ENCODE data around the gene UCN2.

UCN2 gene

GRCh38 chr3:48591886-48592518 is 28.4 kb upstream of the UCN2 start:
- Histone ChIP-seq H3K27me3 (ENCODE audit: control insufficient read depth in 5 of 5, insufficient read depth in 4 of 5, low read length in 5 of 5) (peaks cover 13 to 28% (median 24%) of the 10 kb centered on the region in 5 donors), H3K27ac (ENCODE audit: low read depth, low read length) (no peak overlapping the region), H3K9me3 (ENCODE audit: control insufficient read depth in 5 of 5, low read length in 5 of 5) (no peaks in the 10 kb centered on the region), H3K36me3 (ENCODE audit: control insufficient read depth in 5 of 5, insufficient read depth in 5 of 5, low read length in 5 of 5) (no peaks in the 10 kb centered on the region), H3K4me3 (ENCODE audit: low read depth in 1 of 5, low read length in 5 of 5) (no peak overlapping the region), H3K4me1 (ENCODE audit: control insufficient read depth in 5 of 5, insufficient read depth in 5 of 5, low read length in 5 of 5) (peaks cover 2 to 10% (median 8%) of the 10 kb centered on the region in 5 donors), H3K9ac (ENCODE audit: low read length in 5 of 5) (no peak overlapping the region)

- Histone ChIP-seq H3K27ac (ENCODE audit: low read depth, low read length) (no peak overlapping the region), H3K36me3 (ENCODE audit: control insufficient read depth in 5 of 5, insufficient read depth in 5 of 5, low read length in 5 of 5) (no peaks in the 10 kb centered on the region), H3K4me3 (ENCODE audit: low read depth in 1 of 5, low read length in 5 of 5) (no peak overlapping the region), H3K9ac (ENCODE audit: low read length in 5 of 5) (no peak overlapping the region), H3K27me3 (ENCODE audit: control insufficient read depth in 5 of 5, insufficient read depth in 4 of 5, low read length in 5 of 5) (peaks cover 13 to 28% (median 24%) of the 10 kb centered on the region in 5 donors), H3K4me1 (ENCODE audit: control insufficient read depth in 5 of 5, insufficient read depth in 5 of 5, low read length in 5 of 5) (peaks cover 2 to 10% (median 8%) of the 10 kb centered on the region in 5 donors), H3K9me3 (ENCODE audit: control insufficient read depth in 5 of 5, low read length in 5 of 5) (no peaks in the 10 kb centered on the region)
Observed at GRCh38 chr3:48591436-48591835, 27.9 kb upstream of the UCN2 start.

GRCh38 chr3:48588230-48588629 is 24.6 kb upstream of the UCN2 start:
- H3K27me3 ChIP-seq (ENCODE audit: control insufficient read depth in 5 of 5, insufficient read depth in 4 of 5, low read length in 5 of 5) = peaks cover 0 to 10% (median 6%) of the 10 kb centered on the region in 5 donors
- H3K4me3 ChIP-seq (ENCODE audit: low read depth in 1 of 5, low read length in 5 of 5) = no peak overlapping the region
- no peak overlapping the region for H3K27ac ChIP-seq (ENCODE audit: low read depth, low read length)
- H3K4me1 ChIP-seq (ENCODE audit: control insufficient read depth in 5 of 5, insufficient read depth in 5 of 5, low read length in 5 of 5) = no peaks in the 10 kb centered on the region
- H3K36me3 ChIP-seq (ENCODE audit: control insufficient read depth in 5 of 5, insufficient read depth in 5 of 5, low read length in 5 of 5) = no peaks in the 10 kb centered on the region
- no peak overlapping the region for H3K9ac ChIP-seq (ENCODE audit: low read length in 5 of 5)
- no peaks in the 10 kb centered on the region for H3K9me3 ChIP-seq (ENCODE audit: control insufficient read depth in 5 of 5, low read length in 5 of 5)

GRCh38 chr3:48587686-48588085 is 24.1 kb upstream of the UCN2 start:
- no peak overlapping the region for H3K9ac ChIP-seq (ENCODE audit: low read length in 5 of 5)
- H3K27me3 ChIP-seq (ENCODE audit: control insufficient read depth in 5 of 5, insufficient read depth in 4 of 5, low read length in 5 of 5) = peaks cover 0 to 7% (median 6%) of the 10 kb centered on the region in 5 donors
- H3K36me3 ChIP-seq (ENCODE audit: control insufficient read depth in 5 of 5, insufficient read depth in 5 of 5, low read length in 5 of 5) = no peaks in the 10 kb centered on the region
- H3K4me1 ChIP-seq (ENCODE audit: control insufficient read depth in 5 of 5, insufficient read depth in 5 of 5, low read length in 5 of 5) = no peaks in the 10 kb centered on the region
- H3K4me3 ChIP-seq (ENCODE audit: low read depth in 1 of 5, low read length in 5 of 5) = no peak overlapping the region
- no peak overlapping the region for H3K27ac ChIP-seq (ENCODE audit: low read depth, low read length)
- H3K9me3 ChIP-seq (ENCODE audit: control insufficient read depth in 5 of 5, low read length in 5 of 5) = no peaks in the 10 kb centered on the region

GRCh38 chr3:48585411-48585810 is 21.8 kb upstream of the UCN2 start:
- no peaks in the 10 kb centered on the region for H3K36me3 ChIP-seq (ENCODE audit: control insufficient read depth in 5 of 5, insufficient read depth in 5 of 5, low read length in 5 of 5)
- H3K27ac ChIP-seq (ENCODE audit: low read depth, low read length) = no peak overlapping the region
- H3K4me1 ChIP-seq (ENCODE audit: control insufficient read depth in 5 of 5, insufficient read depth in 5 of 5, low read length in 5 of 5) = no peaks in the 10 kb centered on the region

GRCh38 chr3:48584836-48585235 is 21.3 kb upstream of the UCN2 start:
- H3K36me3 ChIP-seq (ENCODE audit: control insufficient read depth in 5 of 5, insufficient read depth in 5 of 5, low read length in 5 of 5) = no peaks in the 10 kb centered on the region
- H3K27ac ChIP-seq (ENCODE audit: low read depth, low read length) = no peak overlapping the region
- no peak overlapping the region for H3K9ac ChIP-seq (ENCODE audit: low read length in 5 of 5)
- H3K4me3 ChIP-seq (ENCODE audit: low read depth in 1 of 5, low read length in 5 of 5) = no peak overlapping the region
- no peaks in the 10 kb centered on the region for H3K4me1 ChIP-seq (ENCODE audit: control insufficient read depth in 5 of 5, insufficient read depth in 5 of 5, low read length in 5 of 5)
- H3K9me3 ChIP-seq (ENCODE audit: control insufficient read depth in 5 of 5, low read length in 5 of 5) = no peaks in the 10 kb centered on the region
- H3K27me3 ChIP-seq (ENCODE audit: control insufficient read depth in 5 of 5, insufficient read depth in 4 of 5, low read length in 5 of 5) = peaks cover 0 to 6% (median under 1%) of the 10 kb centered on the region in 5 donors

More at GRCh38 chr3:48585411-48585810, 21.8 kb upstream of the UCN2 start:
- no peak overlapping the region for H3K4me3 ChIP-seq (ENCODE audit: low read depth in 1 of 5, low read length in 5 of 5)
- no peaks in the 10 kb centered on the region for H3K9me3 ChIP-seq (ENCODE audit: control insufficient read depth in 5 of 5, low read length in 5 of 5)
- no peak overlapping the region for H3K9ac ChIP-seq (ENCODE audit: low read length in 5 of 5)
- H3K27me3 ChIP-seq (ENCODE audit: control insufficient read depth in 5 of 5, insufficient read depth in 4 of 5, low read length in 5 of 5) = peaks cover 0 to 6% (median 5%) of the 10 kb centered on the region in 5 donors

- H3K9ac ChIP-seq (ENCODE audit: low read length in 5 of 5) = no peak overlapping the region
- H3K27me3 ChIP-seq (ENCODE audit: control insufficient read depth in 5 of 5, insufficient read depth in 4 of 5, low read length in 5 of 5) = no peaks in the 10 kb centered on the region
- no peaks in the 10 kb centered on the region for H3K36me3 ChIP-seq (ENCODE audit: control insufficient read depth in 5 of 5, insufficient read depth in 5 of 5, low read length in 5 of 5)
- no peaks in the 10 kb centered on the region for H3K9me3 ChIP-seq (ENCODE audit: control insufficient read depth in 5 of 5, low read length in 5 of 5)
- H3K4me1 ChIP-seq (ENCODE audit: control insufficient read depth in 5 of 5, insufficient read depth in 5 of 5, low read length in 5 of 5) = no peaks in the 10 kb centered on the region
- H3K27ac ChIP-seq (ENCODE audit: low read depth, low read length) = no peak overlapping the region
- no peak overlapping the region for H3K4me3 ChIP-seq (ENCODE audit: low read depth in 1 of 5, low read length in 5 of 5)
Observed at GRCh38 chr3:48581621-48582481, 18.3 kb upstream of the UCN2 start.

- no peaks in the 10 kb centered on the region for H3K4me1 ChIP-seq (ENCODE audit: control insufficient read depth in 5 of 5, insufficient read depth in 5 of 5, low read length in 5 of 5)
- no peaks in the 10 kb centered on the region for H3K9me3 ChIP-seq (ENCODE audit: control insufficient read depth in 5 of 5, low read length in 5 of 5)
- no peaks in the 10 kb centered on the region for H3K36me3 ChIP-seq (ENCODE audit: control insufficient read depth in 5 of 5, insufficient read depth in 5 of 5, low read length in 5 of 5)
- no peak overlapping the region for H3K4me3 ChIP-seq (ENCODE audit: low read depth in 1 of 5, low read length in 5 of 5)
- H3K9ac ChIP-seq (ENCODE audit: low read length in 5 of 5) = no peak overlapping the region
- H3K27ac ChIP-seq (ENCODE audit: low read depth, low read length) = no peak overlapping the region
- H3K27me3 ChIP-seq (ENCODE audit: control insufficient read depth in 5 of 5, insufficient read depth in 4 of 5, low read length in 5 of 5) = no peaks in the 10 kb centered on the region
Observed at GRCh38 chr3:48576647-48577046, 13.1 kb upstream of the UCN2 start.

GRCh38 chr3:48575366-48575765 is 11.8 kb upstream of the UCN2 start:
- no peaks in the 10 kb centered on the region for H3K4me1 ChIP-seq (ENCODE audit: control insufficient read depth in 5 of 5, insufficient read depth in 5 of 5, low read length in 5 of 5)
- no peak overlapping the region for H3K27ac ChIP-seq (ENCODE audit: low read depth, low read length)
- no peaks in the 10 kb centered on the region for H3K9me3 ChIP-seq (ENCODE audit: control insufficient read depth in 5 of 5, low read length in 5 of 5)
- no peak overlapping the region for H3K9ac ChIP-seq (ENCODE audit: low read length in 5 of 5)
- no peaks in the 10 kb centered on the region for H3K36me3 ChIP-seq (ENCODE audit: control insufficient read depth in 5 of 5, insufficient read depth in 5 of 5, low read length in 5 of 5)
- H3K27me3 ChIP-seq (ENCODE audit: control insufficient read depth in 5 of 5, insufficient read depth in 4 of 5, low read length in 5 of 5) = no peaks in the 10 kb centered on the region
- no peak overlapping the region for H3K4me3 ChIP-seq (ENCODE audit: low read depth in 1 of 5, low read length in 5 of 5)

- Histone ChIP-seq H3K9me3 (ENCODE audit: control insufficient read depth in 5 of 5, low read length in 5 of 5) (no peaks in the 10 kb centered on the region), H3K27ac (ENCODE audit: low read depth, low read length) (no peak overlapping the region), H3K36me3 (ENCODE audit: control insufficient read depth in 5 of 5, insufficient read depth in 5 of 5, low read length in 5 of 5) (no peaks in the 10 kb centered on the region), H3K4me3 (ENCODE audit: low read depth in 1 of 5, low read length in 5 of 5) (no peak overlapping the region), H3K27me3 (ENCODE audit: control insufficient read depth in 5 of 5, insufficient read depth in 4 of 5, low read length in 5 of 5) (no peaks in the 10 kb centered on the region), H3K9ac (ENCODE audit: low read length in 5 of 5) (no peak overlapping the region), H3K4me1 (ENCODE audit: control insufficient read depth in 5 of 5, insufficient read depth in 5 of 5, low read length in 5 of 5) (no peaks in the 10 kb centered on the region)
Observed at GRCh38 chr3:48573973-48574585, 10.5 kb upstream of the UCN2 start.

Data from subcutaneous abdominal adipose tissue (tissue), 5 donors.